Thyroid gland (tissue), 4 donors: ENCODE results near the gene FOXN3.

Source experiments
- CTCF ChIP-seq, 6 experiments: fragments of 200-600 bp in 3 of 6; fragments of 450-650 bp in 3 of 6; sonication (generic) in 3 of 6; IDR thresholded peaks; one replicate each; pipeline ENCODE4 v1.5.1; 2016 to 2019; ENCODE audit warnings: antibody characterized with exemption in 6 of 6, mild to moderate bottlenecking in 2 of 6, inconsistent platforms in 1 of 6, moderate library complexity in 1 of 6
- POLR2A ChIP-seq, 2 donors: fragments of 450-650 bp; IDR thresholded peaks; one replicate each; pipeline ENCODE4 v1.6.1; 2017; ENCODE audit warnings: antibody characterized with exemption in 2 of 2, mild to moderate bottlenecking in 2 of 2, moderate library complexity in 1 of 2

GRCh38 chr14:89391123-89391522, 25.9 kb downstream of the FOXN3 start:
- no peak for TF ChIP-seq CTCF (IDR thresholded peaks at IDR 0.05)
- TF ChIP-seq POLR2A (IDR thresholded peaks at IDR 0.05) = no peak
